GM23338 (cell line): Measurements from ENCODE around the gene CD48. TPM values are rescaled to one million over a fixed set of nuclear protein-coding genes. Genes with fewer than 3 reads are reported as not detected.

Source experiments
- ATAC-seq: fragments of 200-7000 bp; cut with Tn5 transposase; 3 replicates; pipeline ENCODE4 v1.9.1; 2020
- DNase-seq: peaks from one replicate; pipeline ENCODE4 v3.0.0-alpha.2; 2015; ENCODE audit warnings: low spot score
- H2AFZ ChIP-seq: fragments of 200-600 bp; sonication (generic); 2 replicates; pipeline ENCODE4 v1.8.0; 2016; ENCODE audit warnings: antibody characterized with exemption, mild to moderate bottlenecking, moderate library complexity
- H3F3A ChIP-seq: fragments of 200-600 bp; sonication (generic); replicated peaks from 2 replicates; pipeline ENCODE4 v1.8.0; 2017; ENCODE audit warnings: antibody characterized with exemption, mixed run types, low read depth
- H3K27ac ChIP-seq: fragments of 200-600 bp; sonication (generic); 2 replicates; pipeline ENCODE4 v1.6.1; 2016; ENCODE audit warnings: low read depth
- H3K27me3 ChIP-seq: fragments of 200-600 bp; sonication (generic); 2 replicates; pipeline ENCODE4 v1.8.0; 2016; ENCODE audit warnings: mild to moderate bottlenecking, mixed run types, moderate library complexity; ENCODE audit not compliant: insufficient read depth
- H3K36me3 ChIP-seq: fragments of 200-600 bp; sonication (generic); 2 replicates; pipeline ENCODE4 v1.8.0; 2016; ENCODE audit warnings: mild to moderate bottlenecking; ENCODE audit not compliant: insufficient read depth
- H3K4me1 ChIP-seq: fragments of 200-600 bp; sonication (generic); 2 replicates; pipeline ENCODE4 v1.8.0; 2016; ENCODE audit warnings: mild to moderate bottlenecking, moderate library complexity; ENCODE audit not compliant: insufficient read depth
- H3K4me2 ChIP-seq: fragments of 200-600 bp; sonication (generic); 2 replicates; pipeline ENCODE4 v1.7.1; 2017; ENCODE audit warnings: mixed run types
- H3K4me3 ChIP-seq: fragments of 200-600 bp; sonication (generic); 2 replicates; pipeline ENCODE4 v1.6.1; 2016; ENCODE audit warnings: mixed run types
- H3K79me2 ChIP-seq: fragments of 200-600 bp; sonication (generic); replicated peaks from 2 replicates; pipeline ENCODE4 v1.8.0; 2017; ENCODE audit warnings: mild to moderate bottlenecking; ENCODE audit not compliant: insufficient read depth
- H3K9me2 ChIP-seq: fragments of 200-600 bp; sonication (generic); 2 replicates; pipeline ENCODE4 v1.8.0; 2017; ENCODE audit not compliant: insufficient read depth
- H4K20me1 ChIP-seq: fragments of 200-600 bp; sonication (generic); replicated peaks from 2 replicates; pipeline ENCODE4 v1.8.0; 2017; ENCODE audit warnings: mild to moderate bottlenecking; ENCODE audit not compliant: insufficient read depth
- H3K27ac Mint-ChIP-seq: 2 replicates; pipeline ENCODE4 v1.8.0; 2020; ENCODE audit warnings: inconsistent platforms, mild to moderate bottlenecking, moderate library complexity, mixed read lengths
- H3K27me3 Mint-ChIP-seq: 3 replicates; pipeline ENCODE4 v1.8.0; 2022; ENCODE audit warnings: low read depth, mild to moderate bottlenecking, moderate library complexity, mixed read lengths, inconsistent platforms; ENCODE audit not compliant: insufficient read depth, poor library complexity
- H3K36me3 Mint-ChIP-seq: 3 replicates; pipeline ENCODE4 v1.8.0; 2021; ENCODE audit warnings: low read depth, mild to moderate bottlenecking, inconsistent platforms, moderate library complexity, mixed read lengths
- H3K4me1 Mint-ChIP-seq: 3 replicates; pipeline ENCODE4 v1.8.0; 2020; ENCODE audit warnings: mild to moderate bottlenecking, inconsistent platforms, mixed read lengths
- H3K4me3 Mint-ChIP-seq: 3 replicates; pipeline ENCODE4 v1.8.0; 2021; ENCODE audit warnings: moderate library complexity, mild to moderate bottlenecking, inconsistent platforms, mixed read lengths
- H3K9me3 Mint-ChIP-seq: 3 replicates; pipeline ENCODE4 v1.8.0; 2020; ENCODE audit warnings: moderate library complexity, mild to moderate bottlenecking, inconsistent platforms, mixed read lengths
- CREB1 ChIP-seq: fragments of 250-450 bp; sonication (Bioruptor Pico); IDR thresholded peaks from 2 replicates; pipeline ENCODE4 v1.5.0; 2020; ENCODE audit warnings: low read depth, mild to moderate bottlenecking, moderate library complexity
- CTCF ChIP-seq, 2 experiments: fragments of 200-600 bp in 1 of 2; sonication (generic) in 1 of 2; conservative IDR thresholded peaks; 2 replicates each; pipeline versions ENCODE4 v1.5.1 to v1.6.1; 2016 to 2017; ENCODE audit warnings: antibody characterized with exemption in 2 of 2, low read depth in 2 of 2, mild to moderate bottlenecking in 2 of 2, moderate library complexity in 1 of 2
- EZH2 ChIP-seq: fragments of 200-600 bp; sonication (generic); IDR thresholded peaks from one replicate; pipeline ENCODE4 v1.8.0; 2017; ENCODE audit warnings: antibody characterized with exemption, mild to moderate bottlenecking, low read depth; ENCODE audit not compliant: unreplicated experiment
- EZH2phosphoT487 ChIP-seq: fragments of 200-600 bp; sonication (generic); IDR thresholded peaks from one replicate; pipeline ENCODE4 v1.8.1; 2018; ENCODE audit warnings: antibody characterized with exemption; ENCODE audit not compliant: unreplicated experiment
- JUNB ChIP-seq: IDR thresholded peaks from one replicate; pipeline ENCODE4 v1.6.1; 2016; ENCODE audit warnings: antibody characterized with exemption; ENCODE audit not compliant: unreplicated experiment
- NANOG ChIP-seq: IDR thresholded peaks from 2 replicates; pipeline ENCODE4 v1.6.1; 2016; ENCODE audit warnings: antibody characterized with exemption, borderline replicate concordance
- POLR2AphosphoS5 ChIP-seq: IDR thresholded peaks from 2 replicates; pipeline ENCODE4 v1.6.1; 2016; ENCODE audit warnings: antibody characterized with exemption, low read depth
- STAT1 ChIP-seq: IDR thresholded peaks from one replicate; pipeline ENCODE4 v1.6.1; 2016; ENCODE audit warnings: antibody characterized with exemption; ENCODE audit not compliant: unreplicated experiment
- ZNF114 ChIP-seq: fragments of 250-450 bp; sonication (Bioruptor Pico); IDR thresholded peaks from 2 replicates; pipeline ENCODE4 v1.5.0; 2020; ENCODE audit warnings: mild to moderate bottlenecking, moderate library complexity
- ZNF331 ChIP-seq: fragments of 250-450 bp; sonication (Bioruptor Pico); IDR thresholded peaks from 2 replicates; pipeline ENCODE4 v1.5.0; 2020; ENCODE audit warnings: low read depth, mild to moderate bottlenecking, moderate library complexity
- polyA plus RNA-seq: library from polyadenylated mRNA; unstranded; fragments of >200 nt; fragmentation: Nextera tagmentation; extraction: Ambion mirVana; gene quantifications from 2 replicates; pipeline ENCODE4 v1.2.1, GENCODE V29; 2016
- total RNA-seq: library from RNA; depleted of rRNA; stranded (reverse); fragments of >200 nt; shearing (Covaris generic); gene quantifications from 2 replicates; pipeline ENCODE4 v1.2.3, GENCODE V29; 2014
- TF ChIP-seq, protein P1 (sequence below): fragments of 250-450 bp; sonication (Bioruptor Pico); IDR thresholded peaks from 2 replicates; pipeline ENCODE4 v1.5.0; 2020; ENCODE audit warnings: mild to moderate bottlenecking, moderate library complexity
- TF ChIP-seq, protein P2 (sequence below): IDR thresholded peaks from one replicate; pipeline ENCODE4 v1.6.1; 2018; ENCODE audit warnings: antibody characterized with exemption; ENCODE audit not compliant: unreplicated experiment
- TF ChIP-seq, protein P3 (sequence below): IDR thresholded peaks from 2 replicates; pipeline ENCODE4 v1.6.1; 2016; ENCODE audit warnings: antibody characterized with exemption

Gene CD48
- total and polyA plus RNA-seq, 2 experiments from 2014 or later = 0.34 to 0.45 TPM

DNA sequence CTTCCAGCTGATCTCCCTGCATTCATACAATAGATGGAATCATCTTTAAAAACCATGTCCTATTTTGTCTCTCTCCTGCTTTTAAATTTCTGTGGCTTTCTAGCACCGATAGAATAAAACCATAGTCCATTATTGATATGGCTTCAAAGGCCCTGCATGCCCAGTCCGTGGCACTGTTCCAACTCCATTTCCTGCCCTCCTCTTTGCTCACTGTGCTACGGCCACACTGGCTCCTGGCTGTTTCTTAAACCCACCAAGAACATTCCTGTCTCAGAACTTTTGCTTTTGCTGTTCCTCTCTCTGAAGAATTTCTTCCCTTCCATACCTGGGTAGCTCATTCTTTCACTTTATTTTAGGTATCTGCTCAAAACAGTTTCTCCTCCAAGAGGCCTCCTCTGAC, 72.0 kb downstream of the CD48 start:
- Histone ChIP-seq H4K20me1 (no peaks in the 10 kb centered on the region), H3K4me3 (no peak overlapping the region), H3K36me3 (no peaks in the 10 kb centered on the region), H3K27me3 (no peaks in the 10 kb centered on the region), H3K4me2 (no peak overlapping the region), H3K4me1 (peaks cover 9% of the 10 kb centered on the region), H3K27ac (no peak overlapping the region), H3K79me2 (no peaks in the 10 kb centered on the region), H3K9me2 (peaks cover 13% of the 10 kb centered on the region; the same call in 1 of the 2 replicates), H2AFZ (no peak overlapping the region), H3F3A (no peaks in the 10 kb centered on the region)
- no peak overlapping the region for H3K27ac Mint-ChIP-seq
- no peaks in the 10 kb centered on the region for H3K36me3 Mint-ChIP-seq
- H3K27me3 Mint-ChIP-seq = peaks cover 5% of the 10 kb centered on the region
- TF ChIP-seq, protein P1, sequence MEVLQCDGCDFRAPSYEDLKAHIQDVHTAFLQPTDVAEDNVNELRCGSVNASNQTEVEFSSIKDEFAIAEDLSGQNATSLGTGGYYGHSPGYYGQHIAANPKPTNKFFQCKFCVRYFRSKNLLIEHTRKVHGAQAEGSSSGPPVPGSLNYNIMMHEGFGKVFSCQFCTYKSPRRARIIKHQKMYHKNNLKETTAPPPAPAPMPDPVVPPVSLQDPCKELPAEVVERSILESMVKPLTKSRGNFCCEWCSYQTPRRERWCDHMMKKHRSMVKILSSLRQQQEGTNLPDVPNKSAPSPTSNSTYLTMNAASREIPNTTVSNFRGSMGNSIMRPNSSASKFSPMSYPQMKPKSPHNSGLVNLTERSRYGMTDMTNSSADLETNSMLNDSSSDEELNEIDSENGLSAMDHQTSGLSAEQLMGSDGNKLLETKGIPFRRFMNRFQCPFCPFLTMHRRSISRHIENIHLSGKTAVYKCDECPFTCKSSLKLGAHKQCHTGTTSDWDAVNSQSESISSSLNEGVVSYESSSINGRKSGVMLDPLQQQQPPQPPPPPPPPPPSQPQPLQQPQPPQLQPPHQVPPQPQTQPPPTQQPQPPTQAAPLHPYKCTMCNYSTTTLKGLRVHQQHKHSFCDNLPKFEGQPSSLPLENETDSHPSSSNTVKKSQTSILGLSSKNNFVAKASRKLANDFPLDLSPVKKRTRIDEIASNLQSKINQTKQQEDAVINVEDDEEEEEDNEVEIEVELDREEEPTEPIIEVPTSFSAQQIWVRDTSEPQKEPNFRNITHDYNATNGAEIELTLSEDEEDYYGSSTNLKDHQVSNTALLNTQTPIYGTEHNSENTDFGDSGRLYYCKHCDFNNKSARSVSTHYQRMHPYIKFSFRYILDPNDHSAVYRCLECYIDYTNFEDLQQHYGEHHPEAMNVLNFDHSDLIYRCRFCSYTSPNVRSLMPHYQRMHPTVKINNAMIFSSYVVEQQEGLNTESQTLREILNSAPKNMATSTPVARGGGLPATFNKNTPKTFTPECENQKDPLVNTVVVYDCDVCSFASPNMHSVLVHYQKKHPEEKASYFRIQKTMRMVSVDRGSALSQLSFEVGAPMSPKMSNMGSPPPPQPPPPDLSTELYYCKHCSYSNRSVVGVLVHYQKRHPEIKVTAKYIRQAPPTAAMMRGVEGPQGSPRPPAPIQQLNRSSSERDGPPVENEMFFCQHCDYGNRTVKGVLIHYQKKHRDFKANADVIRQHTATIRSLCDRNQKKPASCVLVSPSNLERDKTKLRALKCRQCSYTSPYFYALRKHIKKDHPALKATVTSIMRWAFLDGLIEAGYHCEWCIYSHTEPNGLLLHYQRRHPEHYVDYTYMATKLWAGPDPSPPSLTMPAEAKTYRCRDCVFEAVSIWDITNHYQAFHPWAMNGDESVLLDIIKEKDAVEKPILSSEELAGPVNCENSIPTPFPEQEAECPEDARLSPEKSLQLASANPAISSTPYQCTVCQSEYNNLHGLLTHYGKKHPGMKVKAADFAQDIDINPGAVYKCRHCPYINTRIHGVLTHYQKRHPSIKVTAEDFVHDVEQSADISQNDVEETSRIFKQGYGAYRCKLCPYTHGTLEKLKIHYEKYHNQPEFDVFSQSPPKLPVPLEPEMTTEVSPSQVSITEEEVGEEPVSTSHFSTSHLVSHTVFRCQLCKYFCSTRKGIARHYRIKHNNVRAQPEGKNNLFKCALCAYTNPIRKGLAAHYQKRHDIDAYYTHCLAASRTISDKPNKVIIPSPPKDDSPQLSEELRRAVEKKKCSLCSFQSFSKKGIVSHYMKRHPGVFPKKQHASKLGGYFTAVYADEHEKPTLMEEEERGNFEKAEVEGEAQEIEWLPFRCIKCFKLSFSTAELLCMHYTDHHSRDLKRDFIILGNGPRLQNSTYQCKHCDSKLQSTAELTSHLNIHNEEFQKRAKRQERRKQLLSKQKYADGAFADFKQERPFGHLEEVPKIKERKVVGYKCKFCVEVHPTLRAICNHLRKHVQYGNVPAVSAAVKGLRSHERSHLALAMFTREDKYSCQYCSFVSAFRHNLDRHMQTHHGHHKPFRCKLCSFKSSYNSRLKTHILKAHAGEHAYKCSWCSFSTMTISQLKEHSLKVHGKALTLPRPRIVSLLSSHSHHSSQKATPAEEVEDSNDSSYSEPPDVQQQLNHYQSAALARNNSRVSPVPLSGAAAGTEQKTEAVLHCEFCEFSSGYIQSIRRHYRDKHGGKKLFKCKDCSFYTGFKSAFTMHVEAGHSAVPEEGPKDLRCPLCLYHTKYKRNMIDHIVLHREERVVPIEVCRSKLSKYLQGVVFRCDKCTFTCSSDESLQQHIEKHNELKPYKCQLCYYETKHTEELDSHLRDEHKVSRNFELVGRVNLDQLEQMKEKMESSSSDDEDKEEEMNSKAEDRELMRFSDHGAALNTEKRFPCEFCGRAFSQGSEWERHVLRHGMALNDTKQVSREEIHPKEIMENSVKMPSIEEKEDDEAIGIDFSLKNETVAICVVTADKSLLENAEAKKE (CRISPR knock-in tag) = no peak
- TF ChIP-seq CREB1 (no peak), NANOG (no peak), EZH2phosphoT487 (no peak), ZNF114 (CRISPR knock-in tag) (no peak), EZH2 (no peak), POLR2AphosphoS5 (no peak), ZNF331 (CRISPR knock-in tag) (no peak), STAT1 (no peak), CTCF (conservative IDR thresholded peaks at IDR 0.05; ENCODE audit: low read depth in 2 of 2) (no peak), JUNB (no peak)
- TF ChIP-seq, protein P2, sequence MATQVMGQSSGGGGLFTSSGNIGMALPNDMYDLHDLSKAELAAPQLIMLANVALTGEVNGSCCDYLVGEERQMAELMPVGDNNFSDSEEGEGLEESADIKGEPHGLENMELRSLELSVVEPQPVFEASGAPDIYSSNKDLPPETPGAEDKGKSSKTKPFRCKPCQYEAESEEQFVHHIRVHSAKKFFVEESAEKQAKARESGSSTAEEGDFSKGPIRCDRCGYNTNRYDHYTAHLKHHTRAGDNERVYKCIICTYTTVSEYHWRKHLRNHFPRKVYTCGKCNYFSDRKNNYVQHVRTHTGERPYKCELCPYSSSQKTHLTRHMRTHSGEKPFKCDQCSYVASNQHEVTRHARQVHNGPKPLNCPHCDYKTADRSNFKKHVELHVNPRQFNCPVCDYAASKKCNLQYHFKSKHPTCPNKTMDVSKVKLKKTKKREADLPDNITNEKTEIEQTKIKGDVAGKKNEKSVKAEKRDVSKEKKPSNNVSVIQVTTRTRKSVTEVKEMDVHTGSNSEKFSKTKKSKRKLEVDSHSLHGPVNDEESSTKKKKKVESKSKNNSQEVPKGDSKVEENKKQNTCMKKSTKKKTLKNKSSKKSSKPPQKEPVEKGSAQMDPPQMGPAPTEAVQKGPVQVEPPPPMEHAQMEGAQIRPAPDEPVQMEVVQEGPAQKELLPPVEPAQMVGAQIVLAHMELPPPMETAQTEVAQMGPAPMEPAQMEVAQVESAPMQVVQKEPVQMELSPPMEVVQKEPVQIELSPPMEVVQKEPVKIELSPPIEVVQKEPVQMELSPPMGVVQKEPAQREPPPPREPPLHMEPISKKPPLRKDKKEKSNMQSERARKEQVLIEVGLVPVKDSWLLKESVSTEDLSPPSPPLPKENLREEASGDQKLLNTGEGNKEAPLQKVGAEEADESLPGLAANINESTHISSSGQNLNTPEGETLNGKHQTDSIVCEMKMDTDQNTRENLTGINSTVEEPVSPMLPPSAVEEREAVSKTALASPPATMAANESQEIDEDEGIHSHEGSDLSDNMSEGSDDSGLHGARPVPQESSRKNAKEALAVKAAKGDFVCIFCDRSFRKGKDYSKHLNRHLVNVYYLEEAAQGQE = no peak
- TF ChIP-seq, protein P3, sequence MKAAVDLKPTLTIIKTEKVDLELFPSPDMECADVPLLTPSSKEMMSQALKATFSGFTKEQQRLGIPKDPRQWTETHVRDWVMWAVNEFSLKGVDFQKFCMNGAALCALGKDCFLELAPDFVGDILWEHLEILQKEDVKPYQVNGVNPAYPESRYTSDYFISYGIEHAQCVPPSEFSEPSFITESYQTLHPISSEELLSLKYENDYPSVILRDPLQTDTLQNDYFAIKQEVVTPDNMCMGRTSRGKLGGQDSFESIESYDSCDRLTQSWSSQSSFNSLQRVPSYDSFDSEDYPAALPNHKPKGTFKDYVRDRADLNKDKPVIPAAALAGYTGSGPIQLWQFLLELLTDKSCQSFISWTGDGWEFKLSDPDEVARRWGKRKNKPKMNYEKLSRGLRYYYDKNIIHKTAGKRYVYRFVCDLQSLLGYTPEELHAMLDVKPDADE = no peak
- H3K4me1 Mint-ChIP-seq = peaks cover 20% of the 10 kb centered on the region
- DNase-seq (no peak), ATAC-seq (no peak)
- H3K4me3 Mint-ChIP-seq = no peak overlapping the region
- H3K9me3 Mint-ChIP-seq = no peaks in the 10 kb centered on the region
